ENCODE measurements around the gene MAN1C1.
"Not testable (repeated sequence)": the region's sequence is repeated elsewhere in the genome, so short reads cannot be mapped to it uniquely, and the experiment has no call there.

MAN1C1 gene

GRCh38 chr1:25636141-25636540, 19.6 kb downstream of the MAN1C1 start:
- DNase-seq: not testable (repeated sequence)

- DNase-seq: no peak
These were observed 24.2 kb downstream of the MAN1C1 start for GRCh38 chr1:25640646-25641328.

GRCh38 chr1:25641329-25641725, 24.7 kb downstream of the MAN1C1 start:
- no peak for DNase-seq

- DNase-seq: no peak
These were observed 25.5 kb downstream of the MAN1C1 start for GRCh38 chr1:25641931-25642573.

- DNase-seq: peak; percentile 62
These were observed 26.1 kb downstream of the MAN1C1 start for GRCh38 chr1:25642574-25643108.

- DNase-seq: no peak
These were observed 27.3 kb downstream of the MAN1C1 start for GRCh38 chr1:25643929-25644328.

- DNase-seq: no peak
These were observed 28.4 kb downstream of the MAN1C1 start for GRCh38 chr1:25644962-25645361.

- no peak for DNase-seq
These were observed 29.2 kb downstream of the MAN1C1 start for GRCh38 chr1:25645637-25646400.

- no peak for DNase-seq
These were observed 30.5 kb downstream of the MAN1C1 start for GRCh38 chr1:25647106-25647505.

- no peak for DNase-seq
These were observed 31.3 kb downstream of the MAN1C1 start for GRCh38 chr1:25647863-25648262.

- no peak for DNase-seq
These were observed 32.3 kb downstream of the MAN1C1 start for GRCh38 chr1:25648681-25649440.

- no peak for DNase-seq
These were observed 33.1 kb downstream of the MAN1C1 start for GRCh38 chr1:25649505-25650288.

- DNase-seq: no peak
These were observed 33.6 kb downstream of the MAN1C1 start for GRCh38 chr1:25650289-25650576.

GRCh38 chr1:25651036-25651640, 34.5 kb downstream of the MAN1C1 start:
- no peak for DNase-seq

GRCh38 chr1:25651824-25652741, 35.5 kb downstream of the MAN1C1 start:
- DNase-seq: no peak

GRCh38 chr1:25653558-25653957, 37.0 kb downstream of the MAN1C1 start:
- no peak for DNase-seq

GRCh38 chr1:25654109-25654660, 37.6 kb downstream of the MAN1C1 start:
- no peak for DNase-seq

- DNase-seq: no peak
These were observed 40.7 kb downstream of the MAN1C1 start for GRCh38 chr1:25657121-25657882.

- no peak for DNase-seq
These were observed 41.5 kb downstream of the MAN1C1 start for GRCh38 chr1:25657883-25658760.
